Subcutaneous abdominal adipose tissue (tissue), 5 donors: ENCODE measurements around the gene ZSWIM6.

Experiments used
- H3K27ac ChIP-seq: one replicate; pipeline ENCODE4 v1.7.0; 2013; ENCODE audit warnings: low read depth, mild to moderate bottlenecking, inconsistent platforms, low read length, moderate library complexity
- H3K27me3 ChIP-seq, 5 donors: one replicate each; pipeline ENCODE4 v1.7.0; 2013; ENCODE audit warnings: low read length in 5 of 5, inconsistent platforms in 1 of 5; ENCODE audit not compliant: control insufficient read depth in 5 of 5, insufficient read depth in 4 of 5
- H3K36me3 ChIP-seq, 5 donors: one replicate each; pipeline ENCODE4 v1.7.0; 2013; ENCODE audit warnings: low read length in 5 of 5; ENCODE audit not compliant: control insufficient read depth in 5 of 5, insufficient read depth in 5 of 5
- H3K4me1 ChIP-seq, 5 donors: one replicate each; pipeline ENCODE4 v1.7.0; 2013; ENCODE audit warnings: low read length in 5 of 5, mild to moderate bottlenecking in 3 of 5, moderate library complexity in 1 of 5; ENCODE audit not compliant: control insufficient read depth in 5 of 5, insufficient read depth in 5 of 5
- H3K4me3 ChIP-seq, 5 donors: one replicate each; pipeline ENCODE4 v1.7.0; 2013; ENCODE audit warnings: low read length in 5 of 5, low read depth in 1 of 5
- H3K9ac ChIP-seq, 5 donors: one replicate each; pipeline ENCODE4 v1.7.0; 2013; ENCODE audit warnings: low read length in 5 of 5, mild to moderate bottlenecking in 4 of 5, moderate library complexity in 3 of 5
- H3K9me3 ChIP-seq, 5 donors: one replicate each; pipeline ENCODE4 v1.7.0; 2013; ENCODE audit warnings: low read length in 5 of 5; ENCODE audit not compliant: control insufficient read depth in 5 of 5
- donor health status: healthy.
- donor health status: healthy.
- donor health status: healthy.
- donor health status: healthy.
- donor health status: healthy.

ZSWIM6 gene

GRCh38 chr5:61489574-61489973 is 157.5 kb downstream of the ZSWIM6 start:
- Histone ChIP-seq H3K4me3 (no peak overlapping the region), H3K9ac (no peak overlapping the region), H3K27me3 (no peaks in the 10 kb centered on the region), H3K4me1 (no peaks in the 10 kb centered on the region), H3K36me3 (peaks cover 0 to 4% (median 3%) of the 10 kb centered on the region in 5 donors), H3K9me3 (no peaks in the 10 kb centered on the region), H3K27ac (no peak overlapping the region)

GRCh38 chr5:61491861-61492260 is 159.8 kb downstream of the ZSWIM6 start:
- H3K4me3 ChIP-seq = no peak overlapping the region
- peaks cover 0 to 5% (median 0%) of the 10 kb centered on the region in 5 donors for H3K4me1 ChIP-seq
- H3K27ac ChIP-seq = no peak overlapping the region
- H3K9me3 ChIP-seq = no peaks in the 10 kb centered on the region
- H3K27me3 ChIP-seq = no peaks in the 10 kb centered on the region
- H3K36me3 ChIP-seq = peaks cover 0 to 10% (median 7%) of the 10 kb centered on the region in 5 donors
- no peak overlapping the region for H3K9ac ChIP-seq

GRCh38 chr5:61493973-61494372 is 161.9 kb downstream of the ZSWIM6 start:
- Histone ChIP-seq H3K27ac (no peak overlapping the region), H3K4me1 (peaks cover 0 to 10% (median 0%) of the 10 kb centered on the region in 5 donors), H3K9me3 (no peaks in the 10 kb centered on the region), H3K27me3 (no peaks in the 10 kb centered on the region), H3K9ac (no peak overlapping the region), H3K36me3 (peaks cover 0 to 10% (median 7%) of the 10 kb centered on the region in 5 donors), H3K4me3 (no peak overlapping the region)

GRCh38 chr5:61496446-61496845 is 164.4 kb downstream of the ZSWIM6 start:
- Histone ChIP-seq H3K27ac (no peak overlapping the region), H3K9ac (no peak overlapping the region), H3K4me3 (no peak overlapping the region), H3K4me1 (peaks cover 0 to 10% (median 0%) of the 10 kb centered on the region in 5 donors), H3K36me3 (peaks cover 0 to 14% (median 7%) of the 10 kb centered on the region in 5 donors), H3K27me3 (no peaks in the 10 kb centered on the region), H3K9me3 (no peaks in the 10 kb centered on the region)

GRCh38 chr5:61496860-61497259 is 164.8 kb downstream of the ZSWIM6 start:
- no peaks in the 10 kb centered on the region for H3K27me3 ChIP-seq
- no peaks in the 10 kb centered on the region for H3K9me3 ChIP-seq
- H3K9ac ChIP-seq = no peak overlapping the region
- H3K27ac ChIP-seq = no peak overlapping the region
- H3K4me1 ChIP-seq = peaks cover 0 to 13% (median 3%) of the 10 kb centered on the region in 5 donors
- H3K4me3 ChIP-seq = no peak overlapping the region
- peaks cover 0 to 14% (median 7%) of the 10 kb centered on the region in 5 donors for H3K36me3 ChIP-seq

- Histone ChIP-seq H3K27me3 (no peaks in the 10 kb centered on the region), H3K9ac (no peak overlapping the region), H3K4me1 (peaks cover 0 to 15% (median 8%) of the 10 kb centered on the region in 5 donors), H3K4me3 (no peak overlapping the region), H3K9me3 (no peaks in the 10 kb centered on the region), H3K27ac (no peak overlapping the region), H3K36me3 (peaks cover 0 to 14% (median 7%) of the 10 kb centered on the region in 5 donors)
These were observed 166.1 kb downstream of the ZSWIM6 start for GRCh38 chr5:61498121-61498520.

- no peak overlapping the region for H3K9ac ChIP-seq
- peaks cover 0 to 9% (median 7%) of the 10 kb centered on the region in 5 donors for H3K4me1 ChIP-seq
- H3K27me3 ChIP-seq = no peaks in the 10 kb centered on the region
- peaks cover 0 to 7% (median 0%) of the 10 kb centered on the region in 5 donors for H3K36me3 ChIP-seq
- H3K4me3 ChIP-seq = no peak overlapping the region
- no peaks in the 10 kb centered on the region for H3K9me3 ChIP-seq
- no peak overlapping the region for H3K27ac ChIP-seq
These were observed 169.9 kb downstream of the ZSWIM6 start for GRCh38 chr5:61501971-61502370.

GRCh38 chr5:61504143-61504770 is 172.2 kb downstream of the ZSWIM6 start:
- peaks cover 0 to 8% (median 5%) of the 10 kb centered on the region in 5 donors for H3K4me1 ChIP-seq
- H3K4me3 ChIP-seq = no peak overlapping the region
- no peaks in the 10 kb centered on the region for H3K9me3 ChIP-seq
- H3K27ac ChIP-seq = no peak overlapping the region
- no peak overlapping the region for H3K9ac ChIP-seq
- no peaks in the 10 kb centered on the region for H3K27me3 ChIP-seq
- H3K36me3 ChIP-seq = peaks cover 0 to 7% (median 0%) of the 10 kb centered on the region in 5 donors

- H3K36me3 ChIP-seq = peaks cover 0 to 11% (median 0%) of the 10 kb centered on the region in 5 donors
- no peak overlapping the region for H3K4me3 ChIP-seq
- no peaks in the 10 kb centered on the region for H3K27me3 ChIP-seq
- no peak overlapping the region for H3K9ac ChIP-seq
- H3K27ac ChIP-seq = no peak overlapping the region
- H3K4me1 ChIP-seq = peaks cover 0 to 8% (median 5%) of the 10 kb centered on the region in 5 donors
- no peaks in the 10 kb centered on the region for H3K9me3 ChIP-seq
These were observed 173.2 kb downstream of the ZSWIM6 start for GRCh38 chr5:61505281-61505680.

GRCh38 chr5:61507232-61507631 is 175.2 kb downstream of the ZSWIM6 start:
- Histone ChIP-seq H3K27me3 (no peaks in the 10 kb centered on the region), H3K4me1 (peaks cover 0 to 2% (median 0%) of the 10 kb centered on the region in 5 donors), H3K27ac (no peak overlapping the region), H3K36me3 (peaks cover 0 to 6% (median 0%) of the 10 kb centered on the region in 5 donors), H3K9ac (no peak overlapping the region), H3K9me3 (peaks cover 0 to 2% (median 0%) of the 10 kb centered on the region in 5 donors), H3K4me3 (no peak overlapping the region)
